ENCODE data around the gene GJA1. TPM values are rescaled to one million over a fixed set of nuclear protein-coding genes. Genes with fewer than 3 reads are reported as not detected.
"Not testable (repeated sequence)": the region's sequence is repeated elsewhere in the genome, so short reads cannot be mapped to it uniquely, and the experiment has no call there.

The GJA1 gene
- total RNA-seq, 1 donor from 2014 or later: 67.3 TPM

- no peaks in the 10 kb centered on the region for H3K4me1 ChIP-seq (ENCODE audit: control insufficient read depth in 3 of 3, insufficient read depth in 3 of 3, low read length in 3 of 3)
- H3K9ac ChIP-seq (ENCODE audit: low read depth in 1 of 3, low read length in 3 of 3): no peak overlapping the region
- H3K36me3 ChIP-seq (ENCODE audit: control insufficient read depth in 3 of 3, insufficient read depth in 3 of 3, low read length in 3 of 3): no peaks in the 10 kb centered on the region
- peaks cover 0 to 2% (median 0%) of the 10 kb centered on the region in 3 donors for H3K27me3 ChIP-seq (ENCODE audit: control insufficient read depth in 3 of 3, insufficient read depth in 3 of 3, low read length in 3 of 3)
- H3K4me3 ChIP-seq (ENCODE audit: low read length in 3 of 3): no peak overlapping the region
- H3K27ac ChIP-seq (ENCODE audit: low read depth, low read length): no peak overlapping the region
- no peaks in the 10 kb centered on the region for H3K9me3 ChIP-seq (ENCODE audit: control insufficient read depth in 3 of 3, low read length in 3 of 3)
These were observed 27.1 kb upstream of the GJA1 start for GRCh38 chr6:121408321-121408720.

GRCh38 chr6:121413879-121414278 is 21.6 kb upstream of the GJA1 start:
- Histone ChIP-seq H3K36me3 (ENCODE audit: control insufficient read depth in 3 of 3, insufficient read depth in 3 of 3, low read length in 3 of 3) (no peaks in the 10 kb centered on the region), H3K27me3 (ENCODE audit: control insufficient read depth in 3 of 3, insufficient read depth in 3 of 3, low read length in 3 of 3) (no peaks in the 10 kb centered on the region), H3K9me3 (ENCODE audit: control insufficient read depth in 3 of 3, low read length in 3 of 3) (no peaks in the 10 kb centered on the region), H3K27ac (ENCODE audit: low read depth, low read length) (no peak overlapping the region), H3K4me3 (ENCODE audit: low read length in 3 of 3) (no peak overlapping the region), H3K4me1 (ENCODE audit: control insufficient read depth in 3 of 3, insufficient read depth in 3 of 3, low read length in 3 of 3) (no peaks in the 10 kb centered on the region), H3K9ac (ENCODE audit: low read depth in 1 of 3, low read length in 3 of 3) (no peak overlapping the region)

GRCh38 chr6:121418346-121418745 is 17.1 kb upstream of the GJA1 start:
- H3K36me3 ChIP-seq (ENCODE audit: control insufficient read depth in 3 of 3, insufficient read depth in 3 of 3, low read length in 3 of 3): no peaks in the 10 kb centered on the region
- H3K4me3 ChIP-seq (ENCODE audit: low read length in 3 of 3): no peak overlapping the region
- no peaks in the 10 kb centered on the region for H3K9me3 ChIP-seq (ENCODE audit: control insufficient read depth in 3 of 3, low read length in 3 of 3)
- no peaks in the 10 kb centered on the region for H3K27me3 ChIP-seq (ENCODE audit: control insufficient read depth in 3 of 3, insufficient read depth in 3 of 3, low read length in 3 of 3)
- H3K9ac ChIP-seq (ENCODE audit: low read depth in 1 of 3, low read length in 3 of 3): no peak overlapping the region
- H3K27ac ChIP-seq (ENCODE audit: low read depth, low read length): no peak overlapping the region
- H3K4me1 ChIP-seq (ENCODE audit: control insufficient read depth in 3 of 3, insufficient read depth in 3 of 3, low read length in 3 of 3): no peaks in the 10 kb centered on the region

- H3K36me3 ChIP-seq (ENCODE audit: control insufficient read depth in 3 of 3, insufficient read depth in 3 of 3, low read length in 3 of 3): no peaks in the 10 kb centered on the region
- no peak overlapping the region for H3K27ac ChIP-seq (ENCODE audit: low read depth, low read length)
- no peaks in the 10 kb centered on the region for H3K27me3 ChIP-seq (ENCODE audit: control insufficient read depth in 3 of 3, insufficient read depth in 3 of 3, low read length in 3 of 3)
- H3K9ac ChIP-seq (ENCODE audit: low read depth in 1 of 3, low read length in 3 of 3): no peak overlapping the region
- no peaks in the 10 kb centered on the region for H3K9me3 ChIP-seq (ENCODE audit: control insufficient read depth in 3 of 3, low read length in 3 of 3)
- H3K4me1 ChIP-seq (ENCODE audit: control insufficient read depth in 3 of 3, insufficient read depth in 3 of 3, low read length in 3 of 3): no peaks in the 10 kb centered on the region
- H3K4me3 ChIP-seq (ENCODE audit: low read length in 3 of 3): no peak overlapping the region
These were observed 8.8 kb upstream of the GJA1 start for GRCh38 chr6:121426686-121427085.

- Histone ChIP-seq H3K9me3 (ENCODE audit: control insufficient read depth in 3 of 3, low read length in 3 of 3) (no peaks in the 10 kb centered on the region), H3K9ac (ENCODE audit: low read depth in 1 of 3, low read length in 3 of 3) (no peak overlapping the region), H3K27me3 (ENCODE audit: control insufficient read depth in 3 of 3, insufficient read depth in 3 of 3, low read length in 3 of 3) (no peaks in the 10 kb centered on the region), H3K4me3 (ENCODE audit: low read length in 3 of 3) (no peak overlapping the region), H3K4me1 (ENCODE audit: control insufficient read depth in 3 of 3, insufficient read depth in 3 of 3, low read length in 3 of 3) (no peaks in the 10 kb centered on the region), H3K36me3 (ENCODE audit: control insufficient read depth in 3 of 3, insufficient read depth in 3 of 3, low read length in 3 of 3) (no peaks in the 10 kb centered on the region), H3K27ac (ENCODE audit: low read depth, low read length) (no peak overlapping the region)
These were observed 6.3 kb upstream of the GJA1 start for GRCh38 chr6:121428872-121429756.

GRCh38 chr6:121430514-121431460 is 4.7 kb upstream of the GJA1 start:
- no peak overlapping the region for H3K27ac ChIP-seq (ENCODE audit: low read depth, low read length)
- H3K36me3 ChIP-seq (ENCODE audit: control insufficient read depth in 3 of 3, insufficient read depth in 3 of 3, low read length in 3 of 3): no peaks in the 10 kb centered on the region
- H3K9ac ChIP-seq (ENCODE audit: low read depth in 1 of 3, low read length in 3 of 3): no peak overlapping the region
- no peaks in the 10 kb centered on the region for H3K9me3 ChIP-seq (ENCODE audit: control insufficient read depth in 3 of 3, low read length in 3 of 3)
- H3K4me3 ChIP-seq (ENCODE audit: low read length in 3 of 3): no peak overlapping the region
- peaks cover 0 to 3% (median 0%) of the 10 kb centered on the region in 3 donors for H3K27me3 ChIP-seq (ENCODE audit: control insufficient read depth in 3 of 3, insufficient read depth in 3 of 3, low read length in 3 of 3)
- peaks cover 0 to 3% (median 0%) of the 10 kb centered on the region in 3 donors for H3K4me1 ChIP-seq (ENCODE audit: control insufficient read depth in 3 of 3, insufficient read depth in 3 of 3, low read length in 3 of 3)

GRCh38 chr6:121431776-121432175 is 3.7 kb upstream of the GJA1 start:
- peaks cover 0 to 11% (median 5%) of the 10 kb centered on the region in 3 donors for H3K27me3 ChIP-seq (ENCODE audit: control insufficient read depth in 3 of 3, insufficient read depth in 3 of 3, low read length in 3 of 3)
- not testable (repeated sequence) for H3K27ac ChIP-seq (ENCODE audit: low read depth, low read length); H3K9me3 ChIP-seq (ENCODE audit: control insufficient read depth in 3 of 3, low read length in 3 of 3); H3K36me3 ChIP-seq (ENCODE audit: control insufficient read depth in 3 of 3, insufficient read depth in 3 of 3, low read length in 3 of 3); H3K4me3 ChIP-seq (ENCODE audit: low read length in 3 of 3); H3K4me1 ChIP-seq (ENCODE audit: control insufficient read depth in 3 of 3, insufficient read depth in 3 of 3, low read length in 3 of 3); H3K9ac ChIP-seq (ENCODE audit: low read depth in 1 of 3, low read length in 3 of 3)

- no peaks in the 10 kb centered on the region for H3K36me3 ChIP-seq (ENCODE audit: control insufficient read depth in 3 of 3, insufficient read depth in 3 of 3, low read length in 3 of 3)
These were observed 1.2 kb upstream of the GJA1 start for GRCh38 chr6:121434037-121434770.

GRCh38 chr6:121436274-121436857 is 920 bp downstream of the GJA1 start:
- Histone ChIP-seq H3K4me1 (ENCODE audit: control insufficient read depth in 3 of 3, insufficient read depth in 3 of 3, low read length in 3 of 3) (peaks cover 6% of the 10 kb centered on the region in 3 donors), H3K4me3 (ENCODE audit: low read length in 3 of 3) (peak overlapping the region; percentile 49 to 85 (median 83)), H3K27me3 (ENCODE audit: control insufficient read depth in 3 of 3, insufficient read depth in 3 of 3, low read length in 3 of 3) (peaks cover 0 to 19% (median 12%) of the 10 kb centered on the region in 3 donors), H3K36me3 (ENCODE audit: control insufficient read depth in 3 of 3, insufficient read depth in 3 of 3, low read length in 3 of 3) (no peaks in the 10 kb centered on the region), H3K9me3 (ENCODE audit: control insufficient read depth in 3 of 3, low read length in 3 of 3) (no peaks in the 10 kb centered on the region), H3K9ac (ENCODE audit: low read depth in 1 of 3, low read length in 3 of 3) (peak overlapping the region; percentile 74 to 84 (median 79)), H3K27ac (ENCODE audit: low read depth, low read length) (peak overlapping the region; percentile 73)

More at GRCh38 chr6:121434037-121434770, 1.2 kb upstream of the GJA1 start:
- Histone ChIP-seq H3K9me3 (ENCODE audit: control insufficient read depth in 3 of 3, low read length in 3 of 3) (no peaks in the 10 kb centered on the region), H3K9ac (ENCODE audit: low read depth in 1 of 3, low read length in 3 of 3) (no peak overlapping the region), H3K4me1 (ENCODE audit: control insufficient read depth in 3 of 3, insufficient read depth in 3 of 3, low read length in 3 of 3) (peaks cover 6% of the 10 kb centered on the region in 3 donors), H3K27ac (ENCODE audit: low read depth, low read length) (no peak overlapping the region), H3K27me3 (ENCODE audit: control insufficient read depth in 3 of 3, insufficient read depth in 3 of 3, low read length in 3 of 3) (peaks cover 0 to 19% (median 12%) of the 10 kb centered on the region in 3 donors), H3K4me3 (ENCODE audit: low read length in 3 of 3) (no peak overlapping the region)
